ENCODE data around the gene SETD1B. TPM values are rescaled to one million over a fixed set of nuclear protein-coding genes. Genes with fewer than 3 reads are reported as not detected.

The SETD1B gene
- total and polyA plus RNA-seq, 11 donors, result 6.2 to 17.0 (median 9.3) TPM

GRCh38 chr12:121817648-121818043 lies 13.8 kb downstream of the SETD1B start:
- intact Hi-C loops (cut with DNase I), result no loop called here
- no peak for TF ChIP-seq CTCF (IDR thresholded peaks at IDR 0.05)
- no peak for TF ChIP-seq POLR2A (IDR thresholded peaks at IDR 0.05)
- no peak for ATAC-seq
- 89 to 93% (median 90%) methylated on average over 18 of the region's 18 CpGs for WGBS, 4 donors
- peaks cover 8 to 95% (median 84%) of the 10 kb centered on the region in 9 donors for H3K36me3 ChIP-seq
- H3K27ac ChIP-seq, result no peak overlapping the region
- no peaks in the 10 kb centered on the region for H3K27me3 ChIP-seq
- no peak overlapping the region for H3K4me3 ChIP-seq
- H3K4me1 ChIP-seq, result peaks cover 0 to 14% (median 10%) of the 10 kb centered on the region in 12 donors
- no peak for DNase-seq
- H3K9me3 ChIP-seq, result no peaks in the 10 kb centered on the region

GRCh38 chr12:121819212-121819949 lies 15.6 kb downstream of the SETD1B start:
- DNase-seq (peak in 1 of 5 donors; percentile 16), ATAC-seq (no peak)
- TF ChIP-seq POLR2A (IDR thresholded peaks at IDR 0.05), result no peak
- no peak for TF ChIP-seq CTCF (IDR thresholded peaks at IDR 0.05)
- H3K4me3 ChIP-seq, result no peak overlapping the region
- 89 to 93% (median 90%) methylated on average over 22 of the region's 22 CpGs for WGBS, 4 donors
- no peaks in the 10 kb centered on the region for H3K9me3 ChIP-seq
- peaks cover 8 to 99% (median 97%) of the 10 kb centered on the region in 9 donors for H3K36me3 ChIP-seq
- intact Hi-C loops (cut with DNase I), result no loop called here
- no peaks in the 10 kb centered on the region for H3K4me1 ChIP-seq
- H3K27ac ChIP-seq, result no peak overlapping the region
- no peaks in the 10 kb centered on the region for H3K27me3 ChIP-seq

- no peaks in the 10 kb centered on the region for H3K9me3 ChIP-seq
- no peaks in the 10 kb centered on the region for H3K27me3 ChIP-seq
- ATAC-seq (no peak), DNase-seq (peak in 1 of 5 donors; percentile 4)
- no peak overlapping the region for H3K4me3 ChIP-seq
- intact Hi-C loops (cut with DNase I), result no loop called here
- WGBS, 4 donors, result 78 to 89% (median 86%) methylated on average over 7 of the region's 7 CpGs
- peaks cover 8 to 99% (median 94%) of the 10 kb centered on the region in 9 donors for H3K36me3 ChIP-seq
- TF ChIP-seq CTCF (IDR thresholded peaks at IDR 0.05) (no peak), POLR2A (IDR thresholded peaks at IDR 0.05) (no peak)
- no peak overlapping the region for H3K27ac ChIP-seq
- H3K4me1 ChIP-seq, result peaks cover 0 to under 1% (median 0%) of the 10 kb centered on the region in 12 donors
Observed at GRCh38 chr12:121820056-121820455, 16.2 kb downstream of the SETD1B start.

- DNase-seq (peak in 2 of 5 donors; percentile 16 to 30), ATAC-seq (peak in 1 of 4 donors; percentile 9)
- intact Hi-C loops (cut with DNase I), result no loop called here
- peaks cover 0 to 8% (median 0%) of the 10 kb centered on the region in 12 donors for H3K4me1 ChIP-seq
- H3K27me3 ChIP-seq, result no peaks in the 10 kb centered on the region
- H3K36me3 ChIP-seq, result peaks cover under 1 to 97% (median 87%) of the 10 kb centered on the region in 9 donors
- no peak overlapping the region for H3K4me3 ChIP-seq
- TF ChIP-seq POLR2A (IDR thresholded peaks at IDR 0.05) (no peak), CTCF (IDR thresholded peaks at IDR 0.05) (no peak)
- no peak overlapping the region for H3K27ac ChIP-seq
- H3K9me3 ChIP-seq, result no peaks in the 10 kb centered on the region
- 88 to 91% (median 90%) methylated on average over 37 to 39 of the region's 39 CpGs for WGBS, 4 donors
Observed at GRCh38 chr12:121822393-121823100, 18.7 kb downstream of the SETD1B start.

Data from heart left ventricle (tissue), 16 donors.